HepG2 (cell line): ENCODE measurements around the gene NCOA7. TPM values are rescaled to one million over a fixed set of nuclear protein-coding genes. Genes with fewer than 3 reads are reported as not detected.
A peak's percentile ranks its signal among the peaks of the same experiment; 100 is the strongest.

Experiments used
- CHCHD3 ChIP-seq: sonication (generic); formaldehyde crosslinking; IDR thresholded peaks from 2 replicates; pipeline ENCODE4 v1.8.0; 2022; ENCODE audit warnings: mild to moderate bottlenecking, missing genetic modification reagents, moderate library complexity
- GMEB2 ChIP-seq: IDR thresholded peaks from 2 replicates; pipeline ENCODE4 v1.6.1; 2016; ENCODE audit warnings: missing biosample characterization, missing genetic modification reagents, low read depth
- NCOA1 ChIP-seq: sonication (generic); formaldehyde crosslinking; IDR thresholded peaks from 2 replicates; pipeline ENCODE4 v1.9.0; 2021; ENCODE audit warnings: missing genetic modification reagents
- PAX8 ChIP-seq: sonication (generic); formaldehyde crosslinking; IDR thresholded peaks from 2 replicates; pipeline ENCODE4 v1.8.0; 2022; ENCODE audit warnings: mild to moderate bottlenecking, missing genetic modification reagents, borderline replicate concordance
- SNAPC4 ChIP-seq: sonication (generic); formaldehyde crosslinking; IDR thresholded peaks from 2 replicates; pipeline ENCODE4 v1.4.0; 2020; ENCODE audit warnings: mild to moderate bottlenecking, missing genetic modification reagents
- SRSF9 ChIP-seq: fragments of 200-400 bp; formaldehyde crosslinking; IDR thresholded peaks from 2 replicates; pipeline ENCODE4 v1.6.1; 2018; ENCODE audit warnings: borderline replicate concordance, mild to moderate bottlenecking, low read depth, low read length; ENCODE audit not compliant: insufficient read depth, poor library complexity, severe bottlenecking
- TBP ChIP-seq: sonication (generic); formaldehyde crosslinking; IDR thresholded peaks from 2 replicates; pipeline ENCODE4 v1.5.0; 2020; ENCODE audit warnings: missing genetic modification reagents
- TFDP1 ChIP-seq: IDR thresholded peaks from 2 replicates; pipeline ENCODE4 v1.6.1; 2016; ENCODE audit warnings: missing compliant biosample characterization, missing genetic modification reagents, borderline replicate concordance
- ZBED4 ChIP-seq: sonication (generic); formaldehyde crosslinking; IDR thresholded peaks from 2 replicates; pipeline ENCODE4 v1.4.0; 2020; ENCODE audit warnings: missing genetic modification reagents, borderline replicate concordance
- ZNF263 ChIP-seq: sonication (generic); formaldehyde crosslinking; IDR thresholded peaks from 2 replicates; pipeline ENCODE4 v1.4.0; 2020; ENCODE audit warnings: missing genetic modification reagents
- ZNF296 ChIP-seq: sonication (generic); formaldehyde crosslinking; conservative IDR thresholded peaks from 2 replicates; pipeline ENCODE4 v1.5.0; 2020; ENCODE audit warnings: mild to moderate bottlenecking, missing genetic modification reagents
- ZNF331 ChIP-seq: sonication (generic); formaldehyde crosslinking; IDR thresholded peaks from 2 replicates; pipeline ENCODE4 v1.4.0; 2020; ENCODE audit warnings: missing genetic modification reagents
- ZNF839 ChIP-seq: sonication (generic); formaldehyde crosslinking; IDR thresholded peaks from 2 replicates; pipeline ENCODE4 v1.4.0; 2020; ENCODE audit warnings: missing genetic modification reagents, mild to moderate bottlenecking, borderline replicate concordance
- ZUFSP ChIP-seq: sonication (generic); formaldehyde crosslinking; IDR thresholded peaks from 2 replicates; pipeline ENCODE4 v1.9.0; 2021; ENCODE audit warnings: missing genetic modification reagents, mild to moderate bottlenecking, borderline replicate concordance
- polyA plus RNA-seq, 8 experiments: library from polyadenylated mRNA; depleted of rRNA in 3 of 8; stranded (reverse) in 7 of 8; unstranded in 1 of 8; fragments of >200 nt; fragmentation: Illumina TruSeq in 4 of 8; extraction: Trizol in 4 of 8; gene quantifications; 2 replicates each; pipeline versions ENCODE4 v1.2.1 to v1.2.3, GENCODE V29; 2011 to 2016; ENCODE audit warnings: low read depth in 4 of 8, missing spikeins in 1 of 8, mixed read lengths in 1 of 8; ENCODE audit not compliant: insufficient read depth in 1 of 8
- total RNA-seq, 5 experiments: library from RNA; depleted of rRNA; stranded (reverse); fragments of >200 nt; fragmentation: Illumina TruSeq; extraction: Trizol; gene quantifications; 2 replicates each; pipeline ENCODE4 v1.2.3, GENCODE V29; 2016; ENCODE audit warnings: low read depth in 1 of 5

Gene NCOA7
- total and polyA plus RNA-seq, 2 of the 13 experiments (the other 11 are each of a cell fraction or from before 2014, with no cell fraction given): 13.6 to 20.8 TPM

DNA sequence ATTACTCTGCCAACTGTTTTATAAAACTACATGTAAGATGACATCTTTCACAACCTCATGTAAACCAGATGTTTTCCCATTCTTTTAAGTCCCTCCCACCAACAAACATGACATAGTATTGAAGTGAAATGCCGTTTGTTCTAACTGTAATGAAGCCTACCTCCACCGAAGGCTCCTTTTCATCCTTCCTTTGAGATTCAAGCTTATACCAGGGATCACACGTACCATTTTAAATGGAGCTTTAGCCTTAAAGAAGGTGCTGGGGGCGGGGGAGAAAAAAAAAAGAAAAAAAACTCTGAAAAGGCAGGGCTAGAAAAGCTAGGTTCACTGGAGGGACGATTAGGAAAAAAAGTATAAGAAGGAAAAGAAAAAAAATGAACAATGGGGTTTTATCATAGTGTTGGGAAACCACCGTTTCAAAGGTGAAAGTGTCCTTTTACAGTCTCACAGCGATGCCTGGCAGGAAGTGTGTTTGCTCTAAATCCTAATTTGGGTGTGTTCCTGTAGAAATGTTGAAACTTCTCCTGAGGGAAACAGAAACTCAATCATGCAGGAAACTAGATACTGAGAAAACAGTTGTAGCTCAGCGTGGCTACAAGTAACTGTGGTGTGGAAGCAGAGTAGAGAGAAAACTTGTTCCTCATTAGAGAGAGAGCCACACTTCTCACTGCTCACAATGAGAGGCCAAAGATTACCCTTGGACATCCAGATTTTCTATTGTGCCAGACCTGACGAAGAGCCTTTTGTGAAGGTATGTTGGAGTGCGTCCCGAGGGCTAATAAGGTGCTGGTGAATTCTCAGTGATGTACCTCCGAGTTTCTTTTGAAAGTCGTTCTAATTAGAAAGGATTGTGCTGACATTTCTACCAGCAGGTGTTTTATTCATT, 128.2 kb downstream of the NCOA7 start (continued):
- TF ChIP-seq ZUFSP (CRISPR knock-in tag): no peak
- TF ChIP-seq ZNF839 (CRISPR knock-in tag): no peak
- peak; percentile 88 for TF ChIP-seq ZNF331 (CRISPR knock-in tag)
- no peak for TF ChIP-seq NCOA1 (CRISPR knock-in tag)
- no peak for TF ChIP-seq GMEB2 (CRISPR knock-in tag)
- no peak for TF ChIP-seq ZBED4 (CRISPR knock-in tag)
- no peak for TF ChIP-seq SNAPC4 (CRISPR knock-in tag)
- TF ChIP-seq PAX8 (CRISPR knock-in tag): no peak
- TF ChIP-seq SRSF9: no peak
- no peak for TF ChIP-seq ZNF296 (CRISPR knock-in tag)
- TF ChIP-seq ZNF263: no peak
- TF ChIP-seq TFDP1 (CRISPR knock-in tag): no peak
- TF ChIP-seq CHCHD3 (CRISPR knock-in tag): no peak
- TF ChIP-seq TBP (CRISPR knock-in tag): no peak
